HG03025 (cell line): ENCODE measurements around the gene EARS2.

Experiments used
- ATAC-seq: cut with Tn5 transposase; IDR thresholded peaks from one replicate; pipeline ENCODE4 v1.9.1; 2021; ENCODE audit warnings: mild to moderate bottlenecking, moderate library complexity; ENCODE audit not compliant: unreplicated experiment, low FRiP score

The EARS2 gene

DNA sequence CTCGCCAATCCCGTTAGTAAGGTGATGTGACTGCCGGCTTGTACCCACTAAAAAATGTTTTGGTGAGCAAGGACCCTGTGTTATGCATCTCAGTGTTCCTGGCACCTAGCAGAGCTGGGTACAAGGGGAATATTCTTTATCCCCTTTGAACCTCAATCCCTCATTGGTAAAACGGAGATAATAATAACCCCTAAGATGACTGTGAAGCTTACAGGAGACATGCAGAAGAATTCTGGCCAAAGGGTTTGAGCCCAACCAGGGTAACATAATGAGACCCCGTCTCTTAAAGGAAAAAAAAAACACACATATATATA is 47.8 kb downstream of the EARS2 start:
- no peak for ATAC-seq

DNA sequence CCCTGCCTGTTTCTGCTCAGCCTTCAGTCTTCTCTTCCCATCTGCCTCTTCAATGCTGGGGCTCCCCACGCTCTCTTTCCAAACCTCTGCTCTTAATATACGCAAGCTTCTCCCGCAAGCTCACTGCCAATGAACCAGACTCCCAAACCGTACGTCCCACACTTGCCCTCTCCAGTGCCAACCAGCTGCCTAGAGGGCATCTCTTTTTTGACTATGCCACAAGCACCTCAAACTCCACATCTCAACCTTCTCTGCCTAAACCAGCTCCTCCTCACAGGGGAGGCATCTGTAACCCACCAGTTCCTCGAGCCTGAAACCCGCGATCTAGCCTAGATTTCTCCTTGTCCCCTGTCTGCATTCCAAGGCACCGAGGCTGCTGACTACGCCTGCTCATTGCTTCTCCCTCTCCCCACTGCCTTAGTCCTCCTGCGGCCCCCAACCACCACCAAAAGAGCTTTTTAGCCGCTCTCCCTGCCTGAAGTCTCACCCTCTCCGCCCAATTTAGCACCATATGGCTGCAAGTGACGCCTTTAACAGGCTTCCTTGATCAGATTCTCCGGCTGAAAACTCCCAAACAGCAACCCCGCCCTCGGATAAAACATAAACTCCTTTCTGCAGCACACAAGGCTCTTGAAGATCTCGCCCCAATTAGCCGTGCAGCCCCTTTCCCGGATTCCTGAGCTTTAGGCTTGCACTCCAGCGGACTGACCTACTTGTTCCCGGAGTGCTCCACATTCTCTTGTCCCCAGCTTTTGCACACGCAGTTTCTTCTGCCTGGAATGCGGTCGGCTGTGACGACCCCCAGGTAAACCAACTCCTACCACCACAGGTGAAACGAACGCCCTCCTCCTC is 48.3 kb downstream of the EARS2 start:
- ATAC-seq: no peak

DNA sequence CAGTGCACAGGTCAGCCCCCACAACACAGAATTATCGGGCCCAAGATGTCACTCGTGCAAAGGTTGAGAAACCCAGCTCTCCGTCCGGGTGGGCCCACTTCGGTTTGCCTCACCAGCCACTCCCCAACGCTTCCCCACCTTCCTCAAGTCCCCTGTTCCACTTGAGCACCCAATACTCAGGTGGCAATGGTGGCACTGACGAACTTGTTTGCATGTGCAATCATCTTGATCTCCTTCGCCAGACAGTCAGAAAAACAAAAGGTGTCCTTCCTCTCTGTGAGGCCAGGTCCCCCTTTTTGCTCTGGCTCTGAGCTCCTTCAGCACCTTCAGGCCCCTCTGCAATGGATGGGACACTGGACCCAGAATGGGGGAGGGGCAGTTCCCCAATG is 50.5 kb downstream of the EARS2 start:
- no peak for ATAC-seq

DNA sequence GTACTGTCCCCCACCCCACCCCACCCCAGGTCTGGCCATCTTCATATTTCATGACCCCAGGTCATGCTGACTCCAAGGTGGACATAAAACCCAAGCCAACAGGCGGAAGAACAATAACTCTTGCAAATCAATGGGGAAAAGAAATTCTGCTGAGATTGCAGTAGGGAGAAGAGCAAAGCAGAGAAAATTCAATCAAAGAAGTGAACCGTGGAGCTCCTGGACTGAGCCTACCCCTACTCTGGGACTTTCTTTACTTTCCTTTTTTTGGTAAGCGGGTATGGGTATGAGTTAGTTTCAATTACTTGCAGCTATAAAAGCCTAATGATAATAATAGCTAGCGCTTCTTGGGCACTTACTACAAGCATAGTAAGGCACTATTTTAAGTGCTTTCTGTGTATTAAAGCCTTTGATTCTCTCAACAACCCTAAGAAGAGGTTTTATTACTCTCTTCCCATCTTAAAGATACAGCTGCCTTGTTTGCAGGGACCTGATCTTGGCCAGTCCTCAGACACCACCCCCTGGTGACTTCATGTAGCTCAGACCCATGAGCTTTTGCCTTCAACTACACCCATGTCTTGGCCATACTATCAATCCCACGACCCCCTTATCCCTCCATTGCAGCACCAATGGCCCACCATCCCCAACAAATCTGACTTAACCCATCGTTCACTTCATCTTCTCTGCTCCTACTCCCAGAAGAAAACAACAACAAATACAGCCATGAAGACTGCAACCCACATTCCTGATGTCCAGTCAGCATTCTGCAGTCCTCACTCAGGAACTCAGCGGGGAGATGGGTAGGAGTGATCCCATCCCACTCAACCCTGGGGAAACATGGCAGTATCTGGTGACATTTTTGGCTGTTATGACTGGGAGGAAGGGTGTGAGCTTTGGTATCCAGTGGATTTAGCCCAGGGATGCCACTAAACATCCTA is 51.2 kb downstream of the EARS2 start:
- no peak for ATAC-seq

DNA sequence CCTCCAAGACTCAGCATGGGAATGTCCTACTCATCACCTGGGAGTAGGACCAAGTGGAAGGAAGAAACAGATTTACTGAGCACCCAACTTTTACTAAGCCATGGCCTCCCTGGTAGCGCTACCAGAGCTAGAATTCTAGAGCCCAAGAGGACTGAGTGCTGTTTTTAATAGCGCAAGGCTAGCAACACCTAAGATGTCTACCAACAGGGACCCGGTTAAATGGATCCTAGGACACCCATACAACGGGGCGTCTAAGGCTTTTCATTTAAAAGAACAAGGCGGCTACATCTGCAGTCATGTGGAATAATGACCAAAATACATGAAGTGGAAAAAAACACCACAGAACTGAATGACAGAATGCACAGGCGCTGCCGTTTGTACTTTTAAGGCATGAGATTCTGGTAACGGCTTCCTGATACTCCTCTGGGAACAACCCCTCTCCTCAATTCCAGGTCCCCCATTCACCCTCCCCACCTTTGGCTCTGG is 51.9 kb downstream of the EARS2 start:
- ATAC-seq: no peak

DNA sequence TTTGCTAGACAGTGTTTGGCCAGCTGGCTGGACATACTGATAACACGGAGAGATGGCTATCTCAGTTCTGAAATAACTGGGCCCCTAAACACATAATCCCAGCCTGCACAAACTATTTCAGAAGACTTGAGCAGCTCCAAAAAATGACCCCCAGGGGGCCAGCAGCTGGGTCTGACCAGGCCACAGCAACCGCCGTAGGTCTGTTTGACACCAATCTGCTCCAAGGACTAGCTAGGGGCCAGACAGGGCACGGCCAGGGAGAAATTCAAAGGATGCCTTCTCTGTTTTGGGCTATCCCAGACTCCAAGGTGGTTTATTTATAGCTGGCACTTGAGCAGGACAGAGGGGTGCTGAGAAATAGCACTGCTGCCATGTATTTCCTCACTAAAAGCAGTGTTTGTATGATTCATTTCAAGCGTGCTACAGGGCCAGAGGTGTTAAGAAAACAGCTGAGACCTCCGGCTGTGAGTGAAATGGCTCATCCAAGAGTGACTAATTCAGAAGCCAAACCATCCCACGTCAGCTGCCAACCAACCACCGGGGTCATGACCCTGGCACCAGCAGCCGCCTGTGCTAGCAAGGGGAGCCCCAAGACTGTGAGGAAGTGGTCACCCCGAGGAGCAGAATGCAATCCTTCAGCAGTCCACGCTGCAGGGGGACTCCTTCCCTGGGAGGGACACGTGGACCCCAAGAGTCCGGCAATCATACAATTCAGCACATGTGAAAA is 52.5 kb downstream of the EARS2 start:
- no peak for ATAC-seq

DNA sequence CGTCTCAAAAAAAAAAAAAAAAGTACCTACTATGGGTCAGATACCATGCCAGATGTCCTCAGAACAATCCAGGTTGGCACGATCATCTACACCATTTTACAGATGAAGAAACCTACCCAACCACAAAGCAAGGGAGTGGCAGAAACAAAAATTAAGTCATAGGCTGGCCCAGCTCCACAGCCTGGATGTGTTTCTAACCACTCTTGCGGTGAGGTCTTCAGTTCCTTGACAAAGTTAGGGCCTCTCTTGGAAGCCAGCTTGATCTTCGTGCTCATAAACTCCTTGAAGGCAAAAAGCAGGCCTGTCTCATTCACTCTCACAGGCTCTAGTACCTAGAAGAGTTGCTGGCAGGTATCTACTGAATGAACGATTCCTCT is 53.1 kb downstream of the EARS2 start:
- ATAC-seq: no peak

GRCh38 chr16:23502466-23502865 is 54.7 kb downstream of the EARS2 start:
- no peak for ATAC-seq

DNA sequence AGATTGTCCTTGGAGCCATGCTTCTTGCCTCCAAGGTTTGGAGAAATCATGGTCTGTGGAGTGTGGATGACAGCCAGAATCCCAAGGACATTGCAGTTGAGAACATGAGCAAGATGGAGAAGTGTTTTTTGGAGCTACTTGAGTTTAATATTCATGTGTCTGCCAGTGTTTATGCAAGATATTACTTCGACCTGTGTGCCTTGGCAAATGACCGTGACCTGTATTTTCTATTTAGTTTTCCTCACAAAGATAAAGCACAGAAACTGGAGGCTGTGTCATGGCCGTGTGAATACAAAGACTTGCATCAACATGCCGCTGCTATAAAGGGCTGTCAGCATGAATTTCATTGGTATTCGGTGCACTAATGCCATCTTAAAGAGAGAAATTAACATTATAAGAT is 55.9 kb downstream of the EARS2 start:
- ATAC-seq: no peak

DNA sequence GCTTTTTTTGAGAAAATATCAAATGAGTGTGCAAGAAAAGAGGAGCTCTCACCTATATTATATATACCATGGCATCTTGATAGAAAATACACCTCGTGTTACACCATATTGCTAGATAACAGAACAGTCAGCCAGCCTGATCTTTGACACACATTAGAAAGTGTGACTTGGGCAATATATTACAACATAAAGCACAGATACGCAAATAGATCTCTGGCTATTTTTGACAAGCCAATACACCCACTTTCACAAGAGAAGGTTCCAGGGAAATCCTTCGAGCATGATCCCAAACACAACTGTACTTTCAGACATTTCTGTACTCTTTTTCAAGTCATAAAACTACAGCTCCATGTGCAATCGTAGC is 56.3 kb downstream of the EARS2 start:
- ATAC-seq: no peak

DNA sequence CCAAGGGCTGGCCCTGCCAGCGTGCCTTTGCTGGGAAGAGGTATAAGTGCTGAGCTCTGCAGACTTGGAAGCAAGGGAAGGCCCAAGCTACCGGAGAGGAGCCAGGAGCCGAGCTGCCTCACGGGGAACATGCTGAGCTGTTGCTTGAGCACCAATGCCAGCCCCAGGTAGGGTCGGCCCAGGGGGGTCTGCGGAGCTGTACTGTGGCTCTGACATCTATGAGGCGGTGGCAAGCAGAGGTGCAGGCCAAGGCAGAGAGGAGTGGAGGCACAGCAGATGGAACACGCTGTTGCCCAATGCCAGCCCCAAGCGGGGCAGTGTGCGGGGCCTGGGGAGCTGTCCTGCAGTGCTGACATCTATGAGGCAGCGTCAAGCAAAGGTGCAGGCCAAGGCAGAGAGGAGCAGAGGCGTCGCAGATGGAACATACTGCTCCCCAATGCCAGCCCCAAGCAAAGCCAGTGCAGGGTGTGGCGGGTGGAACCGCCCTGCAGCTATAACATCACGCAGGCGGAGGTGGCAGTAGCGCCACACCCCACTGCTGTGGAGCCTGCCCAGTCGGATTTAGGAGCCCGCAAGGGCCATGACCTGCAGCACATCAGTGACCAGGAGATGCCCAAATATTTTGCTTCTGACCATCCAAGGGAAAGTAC is 56.8 kb downstream of the EARS2 start:
- ATAC-seq: no peak

GRCh38 chr16:23499801-23500200 is 57.3 kb downstream of the EARS2 start:
- ATAC-seq: no peak

DNA sequence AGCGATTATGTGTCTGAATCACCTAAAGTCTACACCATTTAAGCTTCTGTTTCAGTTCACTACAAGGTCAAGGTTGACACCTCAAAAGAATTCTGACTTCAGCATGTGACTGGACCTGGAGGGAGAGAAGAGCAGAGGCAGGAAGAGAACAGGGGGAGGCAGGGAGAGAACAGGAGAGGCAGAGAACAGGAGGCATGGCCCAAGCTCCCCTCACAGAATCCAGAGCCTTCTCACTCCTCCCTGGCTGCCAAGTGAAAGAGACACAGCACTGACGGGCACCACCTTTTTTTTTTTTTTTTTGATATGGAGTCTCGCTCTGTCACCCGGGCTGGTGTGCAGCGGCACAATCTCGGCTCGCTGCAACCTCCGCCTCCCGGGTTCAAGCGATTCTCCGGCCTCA is 58.3 kb downstream of the EARS2 start:
- no peak for ATAC-seq

DNA sequence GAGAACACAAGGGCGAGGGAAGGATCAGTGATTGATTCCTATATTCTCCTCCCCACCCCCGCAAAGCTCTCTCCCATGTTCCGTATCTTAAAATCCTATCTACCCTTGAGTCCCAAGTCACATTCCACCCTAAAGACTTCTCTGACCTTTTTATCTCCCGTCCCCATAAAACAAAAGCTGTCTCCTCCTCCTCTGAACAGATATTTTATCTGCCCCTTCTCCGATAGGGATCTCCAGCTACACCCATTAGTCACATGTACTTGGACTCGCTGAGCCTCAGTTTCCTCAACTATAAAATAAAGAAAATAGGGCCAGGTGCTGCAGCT is 59.6 kb downstream of the EARS2 start:
- ATAC-seq: no peak

DNA sequence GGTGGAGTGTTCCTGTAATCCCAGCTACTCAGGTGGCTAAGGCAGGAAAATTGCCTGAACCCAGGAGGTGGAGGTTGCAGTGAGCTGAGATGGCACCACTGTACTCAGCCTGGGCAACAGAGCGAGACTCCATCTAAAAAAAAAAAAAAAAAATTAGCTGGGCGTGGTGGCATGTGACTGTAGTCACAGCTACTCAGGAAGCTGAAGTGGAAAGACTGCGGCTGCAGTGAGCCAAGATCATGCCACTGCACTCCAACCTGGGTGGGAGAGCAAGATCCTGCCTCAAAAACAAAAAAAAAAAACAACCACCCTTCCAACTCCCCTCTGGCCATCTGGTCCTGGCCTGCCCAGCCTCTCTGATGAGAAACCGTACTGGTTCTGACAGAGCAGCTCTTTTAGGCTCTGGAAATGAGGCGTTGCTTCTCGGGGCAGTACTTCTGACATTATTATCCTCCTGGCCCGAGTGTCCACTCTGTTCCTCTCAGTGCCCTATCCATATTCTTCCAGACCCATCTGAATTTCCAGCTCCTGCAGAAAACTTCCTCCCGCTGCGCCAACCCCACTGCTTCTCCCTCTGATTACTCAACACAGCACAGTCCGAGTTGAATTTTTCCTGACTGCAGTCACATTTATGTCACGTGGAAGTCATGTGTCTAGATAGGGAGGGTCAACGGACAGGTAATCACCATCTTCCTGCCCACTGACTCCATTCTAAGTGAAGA is 60.2 kb downstream of the EARS2 start:
- ATAC-seq: no peak

DNA sequence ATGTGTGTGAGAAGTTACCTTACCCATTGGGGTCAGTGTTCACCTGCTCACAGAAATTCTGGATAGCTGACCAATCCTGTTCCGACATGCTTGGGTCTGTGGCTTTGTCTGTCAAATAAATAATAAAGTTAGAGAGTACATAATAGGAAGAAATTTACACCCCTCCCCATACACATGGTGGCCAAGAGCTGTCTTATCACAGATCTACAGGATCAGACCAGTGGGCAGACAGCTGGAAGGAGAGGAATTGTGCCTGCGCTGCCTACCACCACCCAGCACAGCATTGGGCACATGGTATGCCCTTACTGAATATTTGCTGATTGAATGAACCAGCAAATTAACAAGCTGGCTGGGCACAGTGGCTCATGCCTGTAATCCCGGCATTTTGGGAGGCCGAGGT is 61.5 kb downstream of the EARS2 start:
- no peak for ATAC-seq

- ATAC-seq: no peak
These were observed 63.0 kb downstream of the EARS2 start for GRCh38 chr16:23494188-23494587.

- ATAC-seq: no peak
These were observed 65.4 kb downstream of the EARS2 start for GRCh38 chr16:23491490-23492391.

- no peak for ATAC-seq
These were observed 70.7 kb downstream of the EARS2 start for GRCh38 chr16:23486480-23486879.
